NCI-H146 treated with DMSO at 0.1 percent for 48 hours (cell line): ENCODE data around the gene CDH24.

Experiments
- DNase-seq: peaks from one replicate; lab custom pipeline; 2025; ENCODE audit not compliant: unreplicated experiment; lab: John Stamatoyannopoulos, UW

The CDH24 gene

GRCh38 chr14:23047751-23048693, 9.3 kb downstream of the CDH24 start:
- no peak for DNase-seq

GRCh38 chr14:23047034-23047634, 10.2 kb downstream of the CDH24 start:
- no peak for DNase-seq

GRCh38 chr14:23045419-23046357, 11.6 kb downstream of the CDH24 start:
- DNase-seq = no peak

GRCh38 chr14:23044840-23045239, 12.5 kb downstream of the CDH24 start:
- DNase-seq = no peak

- DNase-seq = no peak
Measured at GRCh38 chr14:23043754-23044153, 13.6 kb downstream of the CDH24 start.

- DNase-seq = no peak
Measured at GRCh38 chr14:23043145-23043544, 14.2 kb downstream of the CDH24 start.

- DNase-seq = no peak
Measured at GRCh38 chr14:23042162-23042965, 15.0 kb downstream of the CDH24 start, which contains the start of gene PSMB11. PSMB11 (plus strand) TSS chr14:23042212; CDS start chr14:23042226, 14 bp downstream.

- no peak for DNase-seq
Measured at GRCh38 chr14:23041729-23042128, 15.6 kb downstream of the CDH24 start.

- no peak for DNase-seq
Measured at GRCh38 chr14:23040100-23040499, 17.2 kb downstream of the CDH24 start.

- DNase-seq = no peak
Measured at GRCh38 chr14:23035303-23036144, 21.8 kb downstream of the CDH24 start.

GRCh38 chr14:23034498-23035302, 22.6 kb downstream of the CDH24 start, which contains the start of gene PSMB5:
PSMB5 (minus strand) TSS chr14:23034900; CDS start chr14:23034881, 19 bp downstream.
- no peak for DNase-seq

- DNase-seq = no peak
Measured at GRCh38 chr14:23033801-23034497, 23.4 kb downstream of the CDH24 start.

GRCh38 chr14:23033251-23033727, 24.0 kb downstream of the CDH24 start:
- DNase-seq = no peak

- no peak for DNase-seq
Measured at GRCh38 chr14:23030936-23031335, 26.4 kb downstream of the CDH24 start.

GRCh38 chr14:23028799-23029198, 28.5 kb downstream of the CDH24 start:
- DNase-seq = no peak

GRCh38 chr14:23025151-23025814, 32.0 kb downstream of the CDH24 start:
- DNase-seq = no peak

- no peak for DNase-seq
Measured at GRCh38 chr14:23024612-23025075, 32.7 kb downstream of the CDH24 start.
